Stimulated activated CD4-positive, alpha-beta T cell treated with anti-CD3 and anti-CD28 coated beads, Interleukin-15, amount 100 ng/mL, for 48 hours (primary cell): ENCODE measurements around the gene TLR9.
"Not testable (repeated sequence)": the region's sequence is repeated elsewhere in the genome, so short reads cannot be mapped to it uniquely, and the experiment has no call there.

Experiments used
- DNase-seq, 2 donors: peaks; one replicate each; pipeline ENCODE4 v3.0.0-alpha.2; 2020; ENCODE audit warnings: low read depth in 2 of 2

Gene TLR9

GRCh38 chr3:52225452-52226228 is at the start of gene TLR9:
TLR9 (minus strand) TSS chr3:52225645; CDS start chr3:52225529, 116 bp downstream.
- no peak for DNase-seq

- not testable (repeated sequence) for DNase-seq
These were observed 49.3 kb upstream of the TLR9 start for GRCh38 chr3:52274781-52275180.

- DNase-seq = no peak
These were observed 47.4 kb upstream of the TLR9 start for GRCh38 chr3:52272831-52273230.

- DNase-seq = not testable (repeated sequence)
These were observed 46.7 kb upstream of the TLR9 start for GRCh38 chr3:52272172-52272571.

- DNase-seq = no peak
These were observed 44.9 kb upstream of the TLR9 start for GRCh38 chr3:52270252-52270754.

- no peak for DNase-seq
These were observed 44.3 kb upstream of the TLR9 start for GRCh38 chr3:52269776-52270175.

- peak in 1 of 2 donors; percentile 48 for DNase-seq
These were observed 42.6 kb upstream of the TLR9 start for GRCh38 chr3:52268036-52268435.

- no peak for DNase-seq
These were observed 39.9 kb upstream of the TLR9 start for GRCh38 chr3:52265387-52265786.

- DNase-seq = no peak
These were observed 37.0 kb upstream of the TLR9 start for GRCh38 chr3:52262447-52262846.

- no peak for DNase-seq
These were observed 34.0 kb upstream of the TLR9 start for GRCh38 chr3:52259448-52259847.

GRCh38 chr3:52259035-52259434 is 33.6 kb upstream of the TLR9 start:
- DNase-seq = no peak

GRCh38 chr3:52257911-52258310 is 32.5 kb upstream of the TLR9 start:
- DNase-seq = no peak

GRCh38 chr3:52256622-52257021 is 31.2 kb upstream of the TLR9 start:
- no peak for DNase-seq

GRCh38 chr3:52256159-52256558 is 30.7 kb upstream of the TLR9 start:
- no peak for DNase-seq

GRCh38 chr3:52254608-52255007 is 29.2 kb upstream of the TLR9 start:
- DNase-seq = no peak

- DNase-seq = peak; percentile 82 to 83
These were observed 28.2 kb upstream of the TLR9 start for GRCh38 chr3:52253314-52254304.

- no peak for DNase-seq
These were observed 24.7 kb upstream of the TLR9 start for GRCh38 chr3:52250122-52250521.

GRCh38 chr3:52249683-52250082 is 24.2 kb upstream of the TLR9 start:
- DNase-seq = no peak

GRCh38 chr3:52248816-52249547 is 23.5 kb upstream of the TLR9 start:
- no peak for DNase-seq

GRCh38 chr3:52248165-52248541 is 22.7 kb upstream of the TLR9 start:
- no peak for DNase-seq

- DNase-seq = no peak
These were observed 22.1 kb upstream of the TLR9 start for GRCh38 chr3:52247409-52248164.
